NCI-H1092 treated with DMSO at 0.1 percent for 48 hours (cell line): ENCODE results near the gene MAOB.
"Not testable (repeated sequence)": the region's sequence is repeated elsewhere in the genome, so short reads cannot be mapped to it uniquely, and the experiment has no call there.

ENCODE experiments used
- DNase-seq: peaks from one replicate; lab custom pipeline; 2025; lab: John Stamatoyannopoulos, UW

MAOB gene

GRCh38 chrX:43882294-43882681 lies at the start of gene MAOB:
Gene MAOB, minus strand, starts transcription at chrX:43882450. Its CDS starts 151 bp downstream, at chrX:43882299.
- DNase-seq: no peak

- not testable (repeated sequence) for DNase-seq
Observed at GRCh38 chrX:43922032-43922431, 39.8 kb upstream of the MAOB start.

GRCh38 chrX:43910772-43911171 lies 28.5 kb upstream of the MAOB start:
- not testable (repeated sequence) for DNase-seq

GRCh38 chrX:43910012-43910411 lies 27.8 kb upstream of the MAOB start:
- DNase-seq: no peak

- DNase-seq: no peak
Observed at GRCh38 chrX:43909141-43909540, 26.9 kb upstream of the MAOB start.

- no peak for DNase-seq
Observed at GRCh38 chrX:43899878-43900815, 17.9 kb upstream of the MAOB start.

- DNase-seq: no peak
Observed at GRCh38 chrX:43898406-43899035, 16.3 kb upstream of the MAOB start.

- no peak for DNase-seq
Observed at GRCh38 chrX:43897290-43897689, 15.0 kb upstream of the MAOB start.

GRCh38 chrX:43892336-43892870 lies 10.2 kb upstream of the MAOB start:
- DNase-seq: no peak

GRCh38 chrX:43885617-43886016 lies 3.4 kb upstream of the MAOB start:
- DNase-seq: no peak

- no peak for DNase-seq
Observed at GRCh38 chrX:43881410-43882293, 598 bp downstream of the MAOB start.

- no peak for DNase-seq
Observed at GRCh38 chrX:43880425-43880824, 1.8 kb downstream of the MAOB start.

GRCh38 chrX:43878906-43879526 lies 3.2 kb downstream of the MAOB start:
- no peak for DNase-seq

- DNase-seq: no peak
Observed at GRCh38 chrX:43876680-43877079, 5.6 kb downstream of the MAOB start.

- DNase-seq: no peak
Observed at GRCh38 chrX:43870758-43871419, 11.4 kb downstream of the MAOB start.

- no peak for DNase-seq
Observed at GRCh38 chrX:43870011-43870410, 12.2 kb downstream of the MAOB start.

- no peak for DNase-seq
Observed at GRCh38 chrX:43868791-43869190, 13.5 kb downstream of the MAOB start.

GRCh38 chrX:43866423-43866822 lies 15.8 kb downstream of the MAOB start:
- DNase-seq: no peak

- no peak for DNase-seq
Observed at GRCh38 chrX:43865791-43866190, 16.5 kb downstream of the MAOB start.

GRCh38 chrX:43862434-43862833 lies 19.8 kb downstream of the MAOB start:
- DNase-seq: no peak

- no peak for DNase-seq
Observed at GRCh38 chrX:43861750-43862149, 20.5 kb downstream of the MAOB start.
